H9 (cell line): ENCODE measurements around the gene YTHDC2. TPM values are rescaled to one million over a fixed set of nuclear protein-coding genes. Genes with fewer than 3 reads are reported as not detected.

Experiments
- DNase-seq: peaks from one replicate; pipeline ENCODE4 v3.0.0-alpha.2; 2017
- H2AFZ ChIP-seq: one replicate; pipeline ENCODE4 v1.6.1; 2013; ENCODE audit warnings: mild to moderate bottlenecking, low read length, control low read depth, moderate library complexity
- H2AK5ac ChIP-seq: 2 replicates; pipeline ENCODE4 v1.6.1; 2013; ENCODE audit warnings: low read length, control low read depth, mixed read lengths; ENCODE audit not compliant: insufficient read length
- H2BK120ac ChIP-seq: one replicate; pipeline ENCODE4 v1.6.1; 2013; ENCODE audit warnings: low read depth, mild to moderate bottlenecking, low read length, control low read depth, inconsistent platforms; ENCODE audit not compliant: poor library complexity, severe bottlenecking
- H2BK12ac ChIP-seq: 2 replicates; pipeline ENCODE4 v1.6.1; 2013; ENCODE audit warnings: low read length, control low read depth, mixed read lengths, low read depth; ENCODE audit not compliant: insufficient read length
- H2BK15ac ChIP-seq: 2 replicates; pipeline ENCODE4 v1.6.1; 2013; ENCODE audit warnings: low read depth, low read length, control low read depth
- H2BK20ac ChIP-seq: one replicate; pipeline ENCODE4 v1.6.1; 2013; ENCODE audit warnings: low read depth, mild to moderate bottlenecking, low read length, control low read depth, inconsistent platforms; ENCODE audit not compliant: poor library complexity, severe bottlenecking
- H2BK5ac ChIP-seq: 2 replicates; pipeline ENCODE4 v1.6.1; 2013; ENCODE audit warnings: low read length, control low read depth, mixed read lengths; ENCODE audit not compliant: insufficient read length
- H3K14ac ChIP-seq: 2 replicates; pipeline ENCODE4 v1.6.1; 2013; ENCODE audit warnings: low read length, control low read depth; ENCODE audit not compliant: insufficient read depth
- H3K18ac ChIP-seq: 2 replicates; pipeline ENCODE4 v1.6.1; 2013; ENCODE audit warnings: low read depth, mild to moderate bottlenecking, mixed read lengths, low read length, control low read depth; ENCODE audit not compliant: insufficient read length
- H3K23ac ChIP-seq: 2 replicates; pipeline ENCODE4 v1.6.1; 2013; ENCODE audit warnings: low read length, control low read depth, mixed read lengths, low read depth; ENCODE audit not compliant: insufficient read length
- H3K23me2 ChIP-seq: 2 replicates; pipeline ENCODE4 v1.6.1; 2013; ENCODE audit warnings: low read depth, mild to moderate bottlenecking, mixed read lengths, low read length, control low read depth; ENCODE audit not compliant: insufficient read length, poor library complexity, severe bottlenecking
- H3K27ac ChIP-seq: 2 replicates; pipeline ENCODE4 v1.5.1; 2013; ENCODE audit warnings: low read length, control low read depth, mixed read lengths, low read depth; ENCODE audit not compliant: insufficient read length
- H3K27me3 ChIP-seq: 2 replicates; pipeline ENCODE4 v1.6.1; 2013; ENCODE audit warnings: low read length, control low read depth, inconsistent platforms; ENCODE audit not compliant: insufficient read depth
- H3K4ac ChIP-seq: 2 replicates; pipeline ENCODE4 v1.6.1; 2013; ENCODE audit warnings: low read depth, mild to moderate bottlenecking, control low read depth, inconsistent platforms, low read length, moderate library complexity
- H3K4me1 ChIP-seq: 2 replicates; pipeline ENCODE4 v1.6.1; 2013; ENCODE audit warnings: low read length, control low read depth, inconsistent platforms; ENCODE audit not compliant: insufficient read depth
- H3K4me2 ChIP-seq: 2 replicates; pipeline ENCODE4 v1.6.1; 2013; ENCODE audit warnings: low read length, control low read depth, mixed read lengths; ENCODE audit not compliant: insufficient read length, insufficient read depth
- H3K56ac ChIP-seq: 2 replicates; pipeline ENCODE4 v1.6.1; 2013; ENCODE audit warnings: low read depth, mild to moderate bottlenecking, mixed read lengths, low read length, control low read depth; ENCODE audit not compliant: insufficient read length
- H3K79me1 ChIP-seq: 2 replicates; pipeline ENCODE4 v1.6.1; 2013; ENCODE audit warnings: low read depth, mild to moderate bottlenecking, moderate library complexity, low read length, control low read depth, inconsistent platforms; ENCODE audit not compliant: insufficient read depth, poor library complexity, severe bottlenecking
- H3K79me2 ChIP-seq: 2 replicates; pipeline ENCODE4 v1.6.1; 2013; ENCODE audit warnings: low read length, control low read depth, inconsistent platforms; ENCODE audit not compliant: insufficient read depth
- H3K9ac ChIP-seq: 2 replicates; pipeline ENCODE4 v1.6.1; 2013; ENCODE audit warnings: low read length, control low read depth, mixed read lengths; ENCODE audit not compliant: insufficient read length; ENCODE audit errors: extremely low read depth
- H3K9me3 ChIP-seq: one replicate; pipeline ENCODE4 v1.6.1; 2013; ENCODE audit warnings: low read depth, low read length, inconsistent platforms; ENCODE audit not compliant: control insufficient read depth
- H3T11ph ChIP-seq: one replicate; pipeline ENCODE4 v1.6.1; 2013; ENCODE audit warnings: mild to moderate bottlenecking, low read length, control low read depth, inconsistent platforms
- H4K20me1 ChIP-seq: one replicate; pipeline ENCODE4 v1.6.1; 2013; ENCODE audit not compliant: control insufficient read depth, insufficient read length, insufficient read depth
- H4K5ac ChIP-seq: 2 replicates; pipeline ENCODE4 v1.6.1; 2013; ENCODE audit warnings: low read depth, mild to moderate bottlenecking, mixed read lengths, low read length, control low read depth; ENCODE audit not compliant: insufficient read length
- H4K8ac ChIP-seq: replicated peaks from 2 replicates; pipeline ENCODE4 v1.6.1; 2013; ENCODE audit warnings: low read length, control low read depth, mixed read lengths, low read depth; ENCODE audit not compliant: insufficient read length
- H4K91ac ChIP-seq: 2 replicates; pipeline ENCODE4 v1.6.1; 2013; ENCODE audit warnings: low read depth, mild to moderate bottlenecking, moderate library complexity, mixed read lengths, low read length, control low read depth; ENCODE audit not compliant: insufficient read length
- H3K27ac Mint-ChIP-seq, 3 experiments: 2 replicates in 2 of 3; 3 replicates in 1 of 3; pipeline ENCODE4 v1.8.0; 2020 to 2021; ENCODE audit warnings: mixed read lengths in 3 of 3, mild to moderate bottlenecking in 1 of 3, moderate library complexity in 1 of 3
- H3K27me3 Mint-ChIP-seq: 2 replicates; pipeline ENCODE4 v1.8.0; 2021; ENCODE audit warnings: low read depth, mild to moderate bottlenecking, moderate library complexity, mixed read lengths
- H3K36me3 Mint-ChIP-seq, 3 experiments: 2 replicates in 2 of 3; 3 replicates in 1 of 3; pipeline ENCODE4 v1.8.0; 2020 to 2021; ENCODE audit warnings: low read depth in 3 of 3, mixed read lengths in 3 of 3; ENCODE audit not compliant: insufficient read depth in 1 of 3
- H3K4me1 Mint-ChIP-seq, 2 experiments: 2 replicates each; pipeline ENCODE4 v1.8.0; 2020; ENCODE audit warnings: mixed read lengths in 2 of 2
- H3K4me3 Mint-ChIP-seq, 2 experiments: 2 replicates in 1 of 2; 3 replicates in 1 of 2; pipeline ENCODE4 v1.8.0; 2020 to 2021; ENCODE audit warnings: mild to moderate bottlenecking in 2 of 2, mixed read lengths in 2 of 2, moderate library complexity in 1 of 2
- H3K9me3 Mint-ChIP-seq, 2 experiments: 2 replicates in 1 of 2; 3 replicates in 1 of 2; pipeline ENCODE4 v1.8.0; 2020; ENCODE audit warnings: mild to moderate bottlenecking in 2 of 2, mixed read lengths in 2 of 2, moderate library complexity in 1 of 2
- CTCF ChIP-seq: fragments of 200-600 bp; sonication (generic); conservative IDR thresholded peaks from 3 replicates; pipeline ENCODE4 v1.8.0; 2021; ENCODE audit warnings: antibody characterized with exemption, mild to moderate bottlenecking
- total RNA-seq: library from RNA; stranded (reverse); gene quantifications from 2 replicates; pipeline ENCODE4 v1.2.1, GENCODE V29; 2021

YTHDC2 gene
- total RNA-seq, 1 experiment from 2014 or later = 22.5 TPM

- H3K36me3 Mint-ChIP-seq = no peaks in the 10 kb centered on the region; a peak in 1 of 7 replicates
- Histone ChIP-seq H2BK15ac (no peak overlapping the region), H3K23ac (no peak overlapping the region), H3K4me2 (no peak overlapping the region), H3K14ac (no peak overlapping the region), H3K18ac (no peak overlapping the region), H2BK12ac (no peak overlapping the region), H4K5ac (no peak overlapping the region), H3K9me3 (no peaks in the 10 kb centered on the region), H2AK5ac (no peak overlapping the region), H3K79me2 (no peaks in the 10 kb centered on the region), H3K9ac (no peak overlapping the region), H2BK5ac (no peak overlapping the region), H2BK120ac (no peak overlapping the region), H3T11ph (no peak overlapping the region), H4K91ac (no peak overlapping the region), H3K56ac (no peak overlapping the region), H3K4me1 (no peaks in the 10 kb centered on the region; the same call in 1 of the 2 replicates), H3K27ac (no peak overlapping the region), H3K23me2 (no peaks in the 10 kb centered on the region), H2AFZ (no peak overlapping the region), H3K79me1 (no peaks in the 10 kb centered on the region), H4K20me1 (no peaks in the 10 kb centered on the region), H4K8ac (no peak overlapping the region), H2BK20ac (no peak overlapping the region), H3K4ac (no peak overlapping the region), H3K27me3 (no peaks in the 10 kb centered on the region)
- no peak for TF ChIP-seq CTCF
- peaks cover 0 to 2% of the 10 kb centered on the region in 2 experiments; a peak in 1 of 5 replicates for H3K9me3 Mint-ChIP-seq
- peaks cover 11 to 14% of the 10 kb centered on the region in 2 experiments for H3K4me1 Mint-ChIP-seq
- H3K27ac Mint-ChIP-seq = no peak overlapping the region
- no peak overlapping the region for H3K4me3 Mint-ChIP-seq
- no peak for DNase-seq
- no peaks in the 10 kb centered on the region for H3K27me3 Mint-ChIP-seq
Measured at GRCh38 chr5:113632996-113633395, 119.5 kb downstream of the YTHDC2 start.
